ENCODE data around the gene PCCA.

DNA sequence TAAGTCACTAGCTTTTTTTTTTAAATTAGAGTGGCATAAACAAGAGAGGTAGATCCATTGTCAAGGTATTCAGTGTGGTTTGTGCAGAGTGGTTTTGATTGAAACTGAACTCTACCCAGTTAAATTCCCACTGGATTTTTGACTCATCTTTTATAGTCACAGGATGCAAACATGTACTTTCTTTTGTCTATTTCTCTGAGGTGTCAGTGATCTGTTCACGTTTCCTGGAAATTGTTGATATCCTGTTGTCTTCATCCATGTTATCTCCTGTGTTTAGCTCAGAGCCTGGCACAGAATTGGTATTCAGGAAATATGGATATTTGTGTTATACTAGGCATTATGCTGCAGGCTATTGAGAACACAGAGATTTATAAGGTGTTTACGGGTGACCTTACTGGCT, 119.7 kb downstream of the PCCA start:
- TF ChIP-seq, protein P1, sequence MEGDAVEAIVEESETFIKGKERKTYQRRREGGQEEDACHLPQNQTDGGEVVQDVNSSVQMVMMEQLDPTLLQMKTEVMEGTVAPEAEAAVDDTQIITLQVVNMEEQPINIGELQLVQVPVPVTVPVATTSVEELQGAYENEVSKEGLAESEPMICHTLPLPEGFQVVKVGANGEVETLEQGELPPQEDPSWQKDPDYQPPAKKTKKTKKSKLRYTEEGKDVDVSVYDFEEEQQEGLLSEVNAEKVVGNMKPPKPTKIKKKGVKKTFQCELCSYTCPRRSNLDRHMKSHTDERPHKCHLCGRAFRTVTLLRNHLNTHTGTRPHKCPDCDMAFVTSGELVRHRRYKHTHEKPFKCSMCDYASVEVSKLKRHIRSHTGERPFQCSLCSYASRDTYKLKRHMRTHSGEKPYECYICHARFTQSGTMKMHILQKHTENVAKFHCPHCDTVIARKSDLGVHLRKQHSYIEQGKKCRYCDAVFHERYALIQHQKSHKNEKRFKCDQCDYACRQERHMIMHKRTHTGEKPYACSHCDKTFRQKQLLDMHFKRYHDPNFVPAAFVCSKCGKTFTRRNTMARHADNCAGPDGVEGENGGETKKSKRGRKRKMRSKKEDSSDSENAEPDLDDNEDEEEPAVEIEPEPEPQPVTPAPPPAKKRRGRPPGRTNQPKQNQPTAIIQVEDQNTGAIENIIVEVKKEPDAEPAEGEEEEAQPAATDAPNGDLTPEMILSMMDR (IDR thresholded peaks at IDR 0.05) = no peak
- no peak for TF ChIP-seq POLR2A (IDR thresholded peaks at IDR 0.05)

All from breast epithelium (tissue), 3 donors.